Ramos (cell line): Measurements from ENCODE around the gene PPP1R18.

Source experiments
- in situ Hi-C: fragments of 300-500 bp; cut with MboI; formaldehyde crosslinking; loops from one replicate; pipeline ENCODE4 v1.14.3; 2022; ENCODE audit warnings: low sequenced_read_pairs; ENCODE audit not compliant: unreplicated experiment

PPP1R18 gene

DNA sequence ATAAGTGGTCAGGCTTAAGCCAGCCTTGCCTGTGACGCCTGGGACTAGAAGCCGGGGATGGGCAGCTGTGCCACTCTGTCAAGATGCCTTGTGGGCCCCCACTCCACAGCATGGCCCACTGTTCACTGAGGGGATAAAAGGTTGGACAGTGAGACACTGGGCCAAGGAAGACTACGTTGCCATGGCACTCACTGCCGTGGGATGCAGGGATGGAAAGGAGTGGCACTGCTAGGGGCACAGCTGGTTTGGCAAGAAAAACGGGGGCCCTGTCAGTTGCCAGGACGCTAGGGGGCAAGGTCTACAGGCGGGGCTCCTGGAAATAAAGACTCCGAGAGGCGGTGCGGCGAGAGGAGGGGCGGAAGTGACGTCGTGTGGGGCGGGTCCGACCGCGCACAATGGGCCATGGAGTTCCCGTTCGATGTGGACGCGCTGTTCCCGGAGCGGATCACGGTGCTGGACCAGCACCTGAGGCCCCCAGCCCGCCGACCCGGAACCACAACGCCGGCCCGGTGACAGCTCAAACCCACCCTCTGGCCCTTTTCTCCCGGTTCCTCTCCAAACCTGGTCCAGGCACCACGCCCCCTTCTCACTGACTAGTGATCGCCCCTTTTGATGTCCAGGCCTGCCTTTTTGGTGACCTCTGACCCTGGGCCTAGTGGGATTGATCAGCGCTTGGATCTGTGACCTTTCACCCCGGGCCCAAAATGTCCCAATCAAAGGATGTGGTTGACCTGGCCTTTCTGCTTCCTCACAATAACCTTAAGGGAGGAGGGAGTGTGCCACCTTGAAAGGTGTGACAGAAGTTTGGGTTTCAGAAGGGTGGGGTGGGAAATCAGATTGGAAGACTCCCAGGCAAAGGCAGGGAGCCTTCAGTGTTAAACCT lies 59.7 kb downstream of the PPP1R18 start, which contains the start of gene ATAT1:
TSS of gene ATAT1 (plus strand) at position 391 of the 883 bp plus-strand sequence.
- in situ Hi-C loops, result no loop called here
